ENCODE data around the gene GCC2.

DNA sequence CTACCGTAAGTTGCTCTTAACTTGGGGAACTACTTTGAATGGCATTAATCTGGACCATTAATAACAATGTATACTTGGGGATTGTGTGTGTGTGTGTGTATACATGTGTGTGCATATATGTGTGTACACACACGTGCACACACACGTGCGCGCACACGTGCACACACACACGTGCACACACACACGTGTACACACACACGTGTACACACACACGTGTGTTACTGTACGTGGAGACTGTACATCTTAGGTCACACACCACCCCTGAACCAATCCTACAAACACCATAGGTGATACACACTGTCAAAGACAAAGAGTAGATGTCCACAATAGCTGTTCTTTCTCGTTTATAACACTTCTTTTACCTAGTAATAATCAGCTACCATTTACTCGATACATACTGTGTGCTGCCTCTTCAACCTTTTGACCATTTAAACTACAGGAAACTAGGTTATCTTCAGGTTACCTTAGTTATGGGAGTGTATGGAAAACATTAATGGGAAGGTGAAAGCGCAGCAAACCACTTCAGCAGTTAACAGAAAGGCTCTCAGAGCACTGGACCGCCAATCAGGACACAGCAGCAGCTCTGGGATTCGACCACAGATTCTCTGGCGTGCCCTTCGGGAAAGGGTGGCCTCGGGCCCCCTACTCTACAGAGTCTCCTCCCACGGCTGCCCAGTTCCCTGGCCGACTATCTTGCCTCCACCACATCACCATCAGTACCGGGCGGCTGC, 894 bp upstream of the GCC2 start:
- TF ChIP-seq, protein P1, sequence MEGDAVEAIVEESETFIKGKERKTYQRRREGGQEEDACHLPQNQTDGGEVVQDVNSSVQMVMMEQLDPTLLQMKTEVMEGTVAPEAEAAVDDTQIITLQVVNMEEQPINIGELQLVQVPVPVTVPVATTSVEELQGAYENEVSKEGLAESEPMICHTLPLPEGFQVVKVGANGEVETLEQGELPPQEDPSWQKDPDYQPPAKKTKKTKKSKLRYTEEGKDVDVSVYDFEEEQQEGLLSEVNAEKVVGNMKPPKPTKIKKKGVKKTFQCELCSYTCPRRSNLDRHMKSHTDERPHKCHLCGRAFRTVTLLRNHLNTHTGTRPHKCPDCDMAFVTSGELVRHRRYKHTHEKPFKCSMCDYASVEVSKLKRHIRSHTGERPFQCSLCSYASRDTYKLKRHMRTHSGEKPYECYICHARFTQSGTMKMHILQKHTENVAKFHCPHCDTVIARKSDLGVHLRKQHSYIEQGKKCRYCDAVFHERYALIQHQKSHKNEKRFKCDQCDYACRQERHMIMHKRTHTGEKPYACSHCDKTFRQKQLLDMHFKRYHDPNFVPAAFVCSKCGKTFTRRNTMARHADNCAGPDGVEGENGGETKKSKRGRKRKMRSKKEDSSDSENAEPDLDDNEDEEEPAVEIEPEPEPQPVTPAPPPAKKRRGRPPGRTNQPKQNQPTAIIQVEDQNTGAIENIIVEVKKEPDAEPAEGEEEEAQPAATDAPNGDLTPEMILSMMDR (IDR thresholded peaks at IDR 0.05): no peak
- no peak for TF ChIP-seq POLR2A (IDR thresholded peaks at IDR 0.05)
